Inflammatory macrophage treated with lipopolysaccharide for 4 hours (primary cell): ENCODE measurements around the gene ENO1.
"Not testable (repeated sequence)": the region's sequence is repeated elsewhere in the genome, so short reads cannot be mapped to it uniquely, and the experiment has no call there.

ENCODE experiments used
- DNase-seq: peaks from one replicate; pipeline ENCODE4 v3.0.0-alpha.2; 2020

ENO1 gene

DNA sequence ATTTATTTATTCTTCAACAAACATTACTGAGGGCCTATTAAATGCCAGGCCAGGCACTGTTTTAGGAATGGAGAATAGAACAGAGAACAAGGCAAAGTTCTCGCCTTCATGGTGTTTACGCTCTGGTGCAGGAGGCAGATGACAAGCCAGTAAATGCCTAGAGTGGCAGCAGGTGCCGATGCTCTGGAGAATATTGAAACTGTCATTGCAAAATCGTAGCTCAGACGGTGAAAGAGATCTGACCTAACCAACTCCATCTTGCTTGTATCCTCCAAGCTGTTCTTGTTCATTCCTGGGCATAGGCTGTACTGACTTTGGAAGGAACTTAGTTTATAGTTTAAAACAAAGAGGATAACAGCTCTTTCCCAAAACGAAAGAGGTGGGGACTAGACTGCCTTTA, 13.5 kb upstream of the ENO1 start:
- DNase-seq: no peak

DNA sequence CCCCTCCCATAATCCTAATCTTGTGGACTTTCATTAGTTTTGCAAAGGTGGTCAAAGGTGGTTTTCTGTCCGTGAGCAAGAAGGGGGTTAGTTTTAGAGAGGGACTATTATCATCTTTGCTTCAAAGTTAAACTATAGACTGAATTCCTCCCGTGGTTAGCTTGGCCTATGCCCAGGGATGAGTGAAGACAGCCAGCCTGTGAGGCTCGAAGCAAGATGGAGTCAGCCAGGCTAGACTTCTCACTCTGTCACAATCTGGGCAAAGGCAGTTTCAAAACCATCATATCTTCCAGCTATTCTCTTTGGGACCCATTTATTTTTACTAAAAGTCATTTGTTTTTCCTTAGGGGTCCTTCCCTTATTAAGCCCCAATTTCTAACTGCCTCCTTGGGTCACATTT, 12.9 kb upstream of the ENO1 start:
- DNase-seq: no peak

- peak; percentile 71 for DNase-seq
Observed at GRCh38 chr1:8889925-8890785, 11.7 kb upstream of the ENO1 start.

- no peak for DNase-seq
Observed at GRCh38 chr1:8889103-8889846, 10.8 kb upstream of the ENO1 start.

DNA sequence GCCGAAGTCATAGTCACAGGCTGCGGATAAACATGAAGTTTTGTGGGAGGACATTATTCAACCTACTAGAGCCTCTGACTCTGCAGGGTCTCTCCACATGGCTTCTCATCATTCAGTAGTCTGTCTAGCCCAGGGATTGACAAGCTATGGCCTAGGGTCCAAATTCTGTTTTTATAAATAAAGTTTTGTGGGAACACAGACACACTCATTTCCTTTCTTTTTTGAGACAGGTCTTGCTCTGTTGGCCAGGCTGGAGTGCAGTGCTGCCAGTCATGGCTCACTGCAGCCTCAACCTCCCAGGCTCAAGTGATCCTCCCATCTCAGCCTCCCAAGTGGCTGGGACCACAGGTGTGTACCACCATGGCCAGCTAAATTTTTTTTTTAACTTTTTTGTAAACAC, 8.1 kb upstream of the ENO1 start:
- DNase-seq: no peak

DNA sequence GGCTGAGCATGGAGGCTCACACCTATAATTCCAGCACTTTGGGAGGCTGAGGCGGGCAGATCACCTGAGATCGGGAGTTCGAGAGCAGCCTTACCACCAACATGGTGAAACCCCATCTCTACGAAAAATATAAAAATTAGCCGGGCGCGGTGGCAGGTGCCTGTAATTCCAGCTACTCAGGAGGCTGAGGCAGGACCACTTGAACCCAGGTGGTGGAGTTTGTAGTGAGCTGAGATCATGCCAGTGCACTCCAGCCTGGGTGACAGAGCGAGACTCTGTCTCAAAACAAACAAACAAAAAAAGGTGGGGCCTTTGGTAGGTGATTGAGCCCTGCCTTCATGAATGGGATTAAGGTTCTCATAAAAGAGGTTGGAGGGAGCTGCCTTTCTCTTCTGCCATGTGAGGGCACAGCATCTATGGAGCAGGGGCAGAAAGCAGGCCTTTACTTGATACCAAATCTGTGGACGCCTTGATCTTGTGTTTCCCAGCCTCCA, 7.6 kb upstream of the ENO1 start:
- not testable (repeated sequence) for DNase-seq

DNA sequence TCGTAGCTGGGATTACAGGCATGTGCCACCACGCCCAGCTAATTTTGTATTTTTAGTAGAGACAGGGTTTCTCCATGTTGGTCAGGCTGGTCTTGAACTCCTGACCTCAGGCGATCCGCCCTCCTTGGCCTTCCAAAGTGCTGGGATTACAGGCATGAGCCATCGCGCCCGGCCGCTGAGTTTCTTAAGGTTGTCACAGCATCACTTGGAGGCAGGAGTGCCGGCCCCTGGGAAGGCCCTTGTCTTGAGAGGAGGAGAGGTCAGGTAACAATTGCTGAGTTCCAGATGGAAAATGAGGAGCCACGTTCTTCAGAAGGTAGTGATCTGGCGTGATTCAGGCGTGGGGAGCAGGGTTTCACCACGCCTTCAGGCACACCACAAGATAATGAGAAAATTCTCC, 5.6 kb upstream of the ENO1 start:
- not testable (repeated sequence) for DNase-seq

- no peak for DNase-seq
Observed at GRCh38 chr1:8883491-8883890, 5.0 kb upstream of the ENO1 start.

GRCh38 chr1:8879922-8880676, 1.6 kb upstream of the ENO1 start:
- peak; percentile 88 for DNase-seq

- no peak for DNase-seq
Observed at GRCh38 chr1:8879464-8879921, 1.0 kb upstream of the ENO1 start.

DNA sequence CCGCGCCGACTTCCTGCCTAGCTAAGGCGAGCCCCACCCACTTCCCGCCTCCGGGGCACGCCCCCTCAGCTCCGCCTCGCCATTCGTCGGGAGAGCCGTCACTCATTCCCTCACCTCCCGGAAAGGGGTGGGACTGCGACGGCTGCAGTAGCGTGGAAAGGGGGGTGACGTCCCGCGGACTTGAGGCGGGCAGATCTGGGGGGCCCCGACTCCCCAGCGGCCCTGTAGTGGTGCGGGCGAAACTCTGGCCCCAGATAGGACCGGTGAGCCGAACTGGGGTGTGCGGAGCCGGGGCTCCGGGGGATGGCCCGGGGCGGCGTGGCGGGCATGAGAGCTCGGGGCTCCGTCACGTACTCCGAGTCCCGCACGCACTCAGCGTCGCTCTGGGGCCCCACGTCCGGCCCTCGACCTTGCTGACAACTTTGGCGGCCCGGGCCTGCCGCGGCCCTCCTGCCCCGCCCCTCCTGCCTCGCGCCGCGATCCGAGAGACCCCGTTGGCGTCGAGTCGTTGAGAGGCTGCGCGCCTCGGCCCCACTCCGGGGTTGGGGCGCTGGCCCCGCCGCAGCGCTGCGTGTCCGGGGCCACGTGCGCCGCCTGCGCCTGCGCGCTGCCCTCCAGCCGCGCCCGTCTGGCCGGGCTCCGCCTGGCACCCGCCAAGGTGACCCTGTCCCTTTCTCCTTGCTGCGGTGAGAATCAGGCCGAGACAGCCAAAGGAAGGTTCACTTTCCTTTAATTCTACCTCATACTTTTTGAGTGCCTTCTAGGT, 395 bp upstream of the ENO1 start:
- DNase-seq: peak; percentile 97

- no peak for DNase-seq
Observed at GRCh38 chr1:8876087-8876486, 2.4 kb downstream of the ENO1 start.

DNA sequence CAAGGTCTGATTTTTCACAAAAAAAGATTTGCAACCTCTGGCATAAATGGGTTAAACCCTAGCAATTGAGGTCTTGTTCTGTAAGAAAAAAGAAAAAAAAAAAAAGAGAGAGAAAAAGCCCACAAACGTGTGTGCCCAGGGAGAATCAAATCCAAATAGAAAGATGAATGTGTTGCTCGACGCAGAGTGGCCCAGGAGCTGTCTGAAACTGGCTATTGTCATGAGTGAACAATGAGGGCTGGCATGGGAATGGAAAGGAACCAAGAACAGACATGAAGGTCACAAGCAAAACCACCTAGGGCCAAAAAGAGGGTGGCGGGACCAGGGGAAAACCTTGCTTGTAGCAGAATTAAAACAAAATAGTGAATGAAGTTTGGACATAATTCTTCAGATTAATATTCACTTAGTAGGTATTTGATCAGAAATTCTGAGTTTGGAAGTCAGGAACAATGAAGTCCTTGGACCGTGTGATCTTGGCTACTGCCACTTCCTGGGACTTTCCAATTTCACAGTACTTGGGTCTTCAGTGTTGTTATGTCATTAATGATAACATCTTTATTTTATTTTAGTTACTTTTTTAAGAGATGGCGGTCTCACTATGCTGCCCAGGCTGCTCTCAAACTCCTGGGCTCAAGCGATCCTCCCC, 3.1 kb downstream of the ENO1 start:
- DNase-seq: peak; percentile 53

DNA sequence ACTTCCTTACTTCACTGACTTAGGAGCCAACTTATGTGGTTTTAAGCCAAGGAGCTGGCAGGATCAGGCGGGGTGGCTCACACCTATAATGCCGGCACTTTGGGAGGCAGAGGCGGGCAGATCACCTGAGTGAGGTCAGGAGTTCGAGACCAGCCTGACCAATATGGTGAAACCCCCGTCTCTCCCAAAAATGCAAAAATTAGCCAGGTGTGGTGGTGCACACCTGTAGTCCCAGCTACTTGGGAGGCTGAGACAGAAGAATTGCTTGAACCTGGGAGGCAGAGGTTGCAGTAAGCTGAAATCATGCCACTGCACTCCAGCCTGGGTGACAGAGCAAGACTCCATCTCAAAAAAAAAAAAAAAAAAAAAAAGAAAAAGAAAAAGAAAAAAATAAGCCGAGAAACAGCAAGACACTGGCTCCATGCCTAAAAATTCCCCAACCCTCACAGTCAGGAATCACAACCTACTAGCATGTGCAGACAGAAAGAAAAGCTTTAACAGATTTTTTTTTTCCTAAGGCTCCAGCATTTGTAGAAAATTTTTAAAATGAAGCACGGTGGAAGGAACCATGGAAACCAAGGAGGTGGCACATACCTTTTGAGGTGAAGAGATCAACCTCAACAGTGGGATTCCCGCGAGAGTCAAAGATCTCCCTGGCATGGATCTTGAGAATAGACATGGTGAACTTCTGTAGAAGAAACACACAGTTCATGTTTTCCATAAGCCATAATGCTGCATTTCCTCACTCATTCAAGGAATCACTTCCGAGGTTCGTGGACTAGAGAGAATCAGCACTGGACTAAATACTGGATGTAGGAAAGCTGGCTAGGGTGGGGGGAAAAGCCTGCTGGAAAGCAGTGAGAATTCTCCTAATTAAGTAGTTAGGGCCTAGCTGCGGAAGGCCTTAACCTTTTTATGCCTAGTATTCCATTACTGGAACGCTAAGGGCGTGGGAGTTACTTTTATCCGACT, 4.0 kb downstream of the ENO1 start:
- no peak for DNase-seq

- DNase-seq: peak; percentile 96
Observed at GRCh38 chr1:8873506-8874229, 4.8 kb downstream of the ENO1 start.

- no peak for DNase-seq
Observed at GRCh38 chr1:8873001-8873400, 5.5 kb downstream of the ENO1 start.

DNA sequence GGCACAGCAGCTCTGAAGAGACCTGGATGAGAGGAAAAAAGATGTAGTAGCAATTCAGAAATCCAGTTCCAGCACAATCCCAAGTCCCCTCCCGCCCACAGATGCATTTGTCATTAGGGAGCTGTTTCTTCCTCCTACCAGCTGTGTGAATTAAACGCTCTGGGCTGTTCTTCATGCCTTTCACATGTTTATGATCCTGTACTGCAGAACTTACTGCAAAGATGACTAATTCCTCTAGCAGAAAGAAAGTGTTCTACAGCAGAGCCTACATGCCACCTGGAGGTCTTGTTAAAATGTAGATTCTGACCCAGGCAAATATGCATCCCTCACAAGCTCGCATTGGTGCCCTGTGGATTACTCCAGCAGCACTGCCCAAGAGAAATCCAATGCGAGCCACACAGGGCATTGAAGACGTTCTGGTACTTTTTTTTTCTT, 6.5 kb downstream of the ENO1 start:
- peak; percentile 42 for DNase-seq

DNA sequence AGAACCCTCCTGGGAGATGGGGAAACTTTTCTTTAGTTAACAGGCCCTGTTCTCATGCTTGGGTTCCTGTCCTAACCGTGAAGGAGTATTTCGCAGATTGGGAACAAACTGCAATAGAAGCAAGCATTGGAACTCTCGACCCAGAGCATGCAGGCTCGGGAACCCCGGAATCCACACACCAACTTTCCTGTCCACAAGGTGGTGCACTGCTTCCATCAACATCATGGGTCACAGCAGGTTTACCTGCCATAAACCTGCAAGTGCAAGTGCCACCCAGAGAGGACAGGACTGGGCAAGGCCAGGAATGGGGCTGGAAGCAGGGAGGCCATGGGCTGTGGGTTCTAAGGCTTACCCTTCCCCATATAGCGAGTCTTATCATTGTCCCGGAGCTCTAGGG, 6.9 kb downstream of the ENO1 start:
- no peak for DNase-seq

- peak; percentile 80 for DNase-seq
Observed at GRCh38 chr1:8870616-8871538, 7.6 kb downstream of the ENO1 start.
